GM12872 (cell line): ENCODE results near the gene BBS1.

Experiments
- CTCF ChIP-seq: IDR thresholded peaks from 3 replicates; pipeline ENCODE4 v1.5.1; 2011; ENCODE audit warnings: low read depth, mild to moderate bottlenecking, low read length, moderate library complexity; ENCODE audit not compliant: insufficient read depth

BBS1 gene

GRCh38 chr11:66491315-66491935 is 19.0 kb upstream of the BBS1 start:
- peak; percentile 50; the same call in 2 of the 3 replicates for TF ChIP-seq CTCF

GRCh38 chr11:66492161-66492865 is 18.1 kb upstream of the BBS1 start:
- no peak for TF ChIP-seq CTCF

DNA sequence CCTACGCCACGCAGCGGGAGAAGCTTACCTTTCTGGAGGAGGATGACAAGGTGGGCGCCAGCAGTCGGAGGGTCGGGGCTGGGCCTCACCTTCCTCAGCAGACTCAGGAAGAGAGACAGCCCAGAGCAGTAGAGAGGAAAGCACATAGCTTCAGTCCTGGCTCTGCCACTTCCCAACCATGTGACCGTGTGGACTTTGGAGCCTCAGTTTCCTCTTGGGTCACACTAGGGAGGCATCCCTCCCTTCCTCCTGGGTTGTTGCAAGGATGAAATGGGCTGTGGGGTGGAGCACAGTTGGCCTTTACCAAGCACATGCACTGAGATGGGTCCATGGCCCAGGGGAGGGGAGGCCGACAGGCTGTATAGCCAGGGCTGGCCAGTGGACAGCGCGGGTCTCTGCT is 17.3 kb upstream of the BBS1 start:
- no peak for TF ChIP-seq CTCF

- TF ChIP-seq CTCF: no peak
Observed at GRCh38 chr11:66494458-66494857, 16.0 kb upstream of the BBS1 start.

DNA sequence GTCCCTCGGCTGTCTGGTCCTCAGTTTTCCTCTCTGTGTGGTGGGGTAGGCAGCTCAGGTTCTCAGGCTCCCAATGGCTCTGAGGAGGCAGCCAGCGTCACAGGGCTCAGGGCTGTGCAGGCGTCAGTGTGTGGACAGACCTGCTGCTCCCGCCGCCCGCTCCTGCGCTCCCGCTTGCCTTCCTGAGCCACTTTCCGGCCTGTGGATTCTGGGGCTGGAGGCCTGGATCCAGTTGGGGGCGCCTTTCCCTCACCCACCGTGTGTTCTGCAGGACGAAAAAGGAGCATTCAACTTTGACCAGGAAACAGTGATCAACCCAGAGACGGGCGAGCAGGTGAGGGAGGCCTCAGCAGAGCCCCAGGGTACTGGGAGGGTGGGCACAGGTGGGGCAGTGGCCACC is 15.5 kb upstream of the BBS1 start:
- no peak for TF ChIP-seq CTCF

GRCh38 chr11:66495401-66495854 is 15.0 kb upstream of the BBS1 start:
- TF ChIP-seq CTCF: peak; percentile 48; the same call in 2 of the 3 replicates

DNA sequence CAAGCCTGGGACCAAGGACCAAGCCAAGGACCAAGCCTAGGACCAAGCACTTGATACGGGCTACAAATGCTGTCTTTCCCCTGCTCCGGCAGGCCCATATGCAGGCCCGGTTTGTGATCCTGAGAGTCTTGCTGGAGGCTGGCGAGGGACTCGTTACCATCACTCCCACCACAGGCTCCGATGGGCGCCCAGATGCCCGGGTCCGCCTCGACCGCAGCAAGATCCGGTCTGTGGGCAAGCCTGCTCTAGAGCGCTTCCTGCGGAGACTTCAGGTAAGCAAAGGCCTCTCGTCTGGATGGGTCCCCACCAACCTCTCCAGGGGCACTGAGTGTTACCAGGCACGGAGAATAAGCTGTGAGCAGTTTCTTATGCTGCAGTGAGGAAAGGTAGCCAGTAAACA is 13.2 kb upstream of the BBS1 start:
- no peak for TF ChIP-seq CTCF
